ENCODE data around the gene KRT17. TPM values are rescaled to one million over a fixed set of nuclear protein-coding genes. Genes with fewer than 3 reads are reported as not detected.
"Not testable (repeated sequence)": the region's sequence is repeated elsewhere in the genome, so short reads cannot be mapped to it uniquely, and the experiment has no call there.

The KRT17 gene
- total and polyA plus RNA-seq, 5 donors from 2014 or later, result not detected

DNA sequence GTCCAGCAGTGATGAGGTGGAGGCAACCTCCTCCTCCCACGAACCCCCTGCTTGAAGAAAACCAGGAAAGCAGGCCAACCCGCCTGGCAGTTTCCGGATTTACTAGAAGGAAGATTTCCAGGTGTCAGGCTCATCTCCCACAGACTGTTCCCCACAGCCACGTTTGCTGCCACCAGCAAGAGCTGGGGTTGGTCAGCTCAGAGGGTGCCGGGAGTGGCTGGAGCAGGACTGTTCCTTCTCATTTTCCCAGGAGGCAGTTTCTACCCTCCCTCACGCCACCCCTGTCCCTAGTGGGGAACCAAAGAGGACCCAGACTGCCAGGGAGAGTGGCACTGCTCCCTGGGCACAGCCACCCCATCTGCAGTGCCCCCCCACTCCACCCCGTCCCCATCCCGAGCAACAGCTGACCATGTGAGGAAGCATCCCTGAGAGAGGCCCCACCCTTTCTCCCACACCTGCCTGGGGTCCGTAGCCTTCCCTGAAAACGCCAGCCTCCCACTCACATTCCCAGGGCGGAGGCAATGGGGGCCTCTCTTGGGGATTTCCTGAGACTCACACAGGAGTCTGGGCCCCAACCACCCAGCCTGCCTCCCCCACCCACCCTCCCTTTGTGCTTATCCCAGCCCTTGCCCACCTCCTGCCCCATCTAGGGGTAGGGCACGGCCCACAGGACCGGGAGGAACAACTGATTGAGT is 5.9 kb downstream of the KRT17 start:
- Histone ChIP-seq H3K27ac (ENCODE audit: insufficient read depth, low read length, poor library complexity, severe bottlenecking) (no peak overlapping the region), H3K36me3 (ENCODE audit: control insufficient read depth, insufficient read depth, low read length) (no peaks in the 10 kb centered on the region), H3K4me1 (ENCODE audit: control insufficient read depth, insufficient read depth, low read length, poor library complexity, severe bottlenecking) (no peaks in the 10 kb centered on the region), H3K27me3 (ENCODE audit: control insufficient read depth, insufficient read depth, low read length) (no peaks in the 10 kb centered on the region), H3K4me3 (ENCODE audit: low read depth, low read length) (no peak overlapping the region), H3K9me3 (ENCODE audit: control insufficient read depth in 2 of 2, low read length in 2 of 2) (no peaks in the 10 kb centered on the region)
- DNase-seq (no peak), ATAC-seq (ENCODE audit: low read depth in 2 of 2) (no peak)
- Mint-ChIP-seq H3K36me3 (no peaks in the 10 kb centered on the region), H3K4me1 (no peaks in the 10 kb centered on the region), H3K4me3 (no peak overlapping the region), H3K27ac (no peak overlapping the region), H3K9me3 (peaks cover 0 to 2% (median 0%) of the 10 kb centered on the region in 7 donors), H3K27me3 (peaks cover 4% of the 10 kb centered on the region)

DNA sequence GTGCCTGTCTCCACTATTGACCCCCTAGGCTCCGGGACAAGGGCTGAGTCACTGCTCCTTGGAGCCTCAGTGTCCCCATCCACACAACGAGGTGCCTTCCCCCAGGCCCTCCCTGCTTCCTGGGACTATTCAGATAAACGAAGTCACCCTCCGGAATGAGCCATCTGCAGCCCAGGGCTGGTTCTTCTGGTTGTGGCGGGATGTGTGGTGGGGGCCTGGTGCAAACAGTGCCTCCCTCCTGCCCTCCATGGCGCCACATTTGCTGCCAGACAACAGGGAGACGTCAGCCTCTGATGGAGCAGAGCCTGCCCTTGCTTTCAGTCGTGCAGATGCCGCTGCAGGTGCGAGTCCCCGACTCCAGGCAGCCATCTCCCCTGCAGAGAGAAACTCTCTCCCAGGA is 6.7 kb downstream of the KRT17 start:
- Mint-ChIP-seq H3K9me3 (peaks cover 0 to 2% (median 0%) of the 10 kb centered on the region in 7 donors), H3K27ac (no peak overlapping the region), H3K4me1 (no peaks in the 10 kb centered on the region), H3K27me3 (peaks cover 4% of the 10 kb centered on the region), H3K36me3 (no peaks in the 10 kb centered on the region), H3K4me3 (peak overlapping the region in 1 of 4 donors; percentile 51)
- DNase-seq (no peak), ATAC-seq (ENCODE audit: low read depth in 2 of 2) (no peak)
- no peaks in the 10 kb centered on the region for H3K27me3 ChIP-seq (ENCODE audit: control insufficient read depth, insufficient read depth, low read length)
- no peak overlapping the region for H3K4me3 ChIP-seq (ENCODE audit: low read depth, low read length)
- H3K36me3 ChIP-seq (ENCODE audit: control insufficient read depth, insufficient read depth, low read length), result no peaks in the 10 kb centered on the region
- H3K27ac ChIP-seq (ENCODE audit: insufficient read depth, low read length, poor library complexity, severe bottlenecking), result no peak overlapping the region
- no peaks in the 10 kb centered on the region for H3K9me3 ChIP-seq (ENCODE audit: control insufficient read depth in 2 of 2, low read length in 2 of 2)
- no peaks in the 10 kb centered on the region for H3K4me1 ChIP-seq (ENCODE audit: control insufficient read depth, insufficient read depth, low read length, poor library complexity, severe bottlenecking)

DNA sequence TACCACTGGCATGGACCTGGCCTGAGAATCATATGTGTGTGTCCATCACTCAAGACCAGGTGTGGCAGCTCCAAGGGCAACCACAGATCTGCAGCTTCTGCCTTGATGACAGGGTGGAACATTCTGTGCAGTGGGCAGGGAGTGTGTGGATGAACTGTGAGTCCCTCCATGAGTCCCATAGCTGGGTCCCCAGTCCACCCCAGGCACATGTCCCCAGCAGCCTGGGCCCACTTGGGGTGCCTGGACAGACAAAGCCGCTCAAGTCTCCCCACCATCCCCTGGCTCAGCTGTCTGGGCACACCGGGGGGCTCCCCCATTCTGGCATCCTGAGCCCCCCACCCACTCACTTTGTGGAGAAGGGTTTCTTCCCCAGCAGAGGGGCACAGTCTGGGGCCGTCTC is 7.2 kb downstream of the KRT17 start:
- H3K27ac ChIP-seq (ENCODE audit: insufficient read depth, low read length, poor library complexity, severe bottlenecking), result no peak overlapping the region
- no peaks in the 10 kb centered on the region for H3K9me3 ChIP-seq (ENCODE audit: control insufficient read depth in 2 of 2, low read length in 2 of 2)
- DNase-seq (no peak), ATAC-seq (ENCODE audit: low read depth in 2 of 2) (no peak)
- no peaks in the 10 kb centered on the region for H3K36me3 ChIP-seq (ENCODE audit: control insufficient read depth, insufficient read depth, low read length)
- Mint-ChIP-seq H3K27me3 (peaks cover 4% of the 10 kb centered on the region), H3K4me3 (peak overlapping the region in 1 of 4 donors; percentile 51), H3K27ac (no peak overlapping the region), H3K4me1 (no peaks in the 10 kb centered on the region), H3K9me3 (peaks cover 0 to 2% (median 0%) of the 10 kb centered on the region in 7 donors), H3K36me3 (no peaks in the 10 kb centered on the region)
- no peaks in the 10 kb centered on the region for H3K4me1 ChIP-seq (ENCODE audit: control insufficient read depth, insufficient read depth, low read length, poor library complexity, severe bottlenecking)
- H3K4me3 ChIP-seq (ENCODE audit: low read depth, low read length), result no peak overlapping the region
- H3K27me3 ChIP-seq (ENCODE audit: control insufficient read depth, insufficient read depth, low read length), result no peaks in the 10 kb centered on the region

DNA sequence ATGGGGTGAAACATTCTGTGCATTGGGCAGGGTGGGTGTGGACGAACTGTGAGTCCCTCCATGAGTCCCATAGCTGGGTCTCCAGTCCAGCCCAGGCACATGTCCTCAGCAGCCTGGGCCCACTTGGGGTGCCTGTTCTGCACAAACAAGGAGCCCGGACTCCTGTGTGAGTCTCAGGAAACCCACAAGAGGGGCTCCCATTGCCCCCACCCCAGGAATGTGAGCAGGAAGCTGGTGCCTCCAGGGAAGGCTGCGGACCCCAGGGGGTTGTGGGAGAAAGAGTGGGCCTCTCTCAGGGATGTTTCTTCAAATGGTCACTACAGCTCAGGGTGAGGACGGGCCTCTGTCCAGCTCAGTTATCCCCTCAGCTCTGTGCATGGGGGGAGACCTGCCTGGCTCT is 7.9 kb downstream of the KRT17 start:
- H3K9me3 Mint-ChIP-seq, result not testable (repeated sequence)

DNA sequence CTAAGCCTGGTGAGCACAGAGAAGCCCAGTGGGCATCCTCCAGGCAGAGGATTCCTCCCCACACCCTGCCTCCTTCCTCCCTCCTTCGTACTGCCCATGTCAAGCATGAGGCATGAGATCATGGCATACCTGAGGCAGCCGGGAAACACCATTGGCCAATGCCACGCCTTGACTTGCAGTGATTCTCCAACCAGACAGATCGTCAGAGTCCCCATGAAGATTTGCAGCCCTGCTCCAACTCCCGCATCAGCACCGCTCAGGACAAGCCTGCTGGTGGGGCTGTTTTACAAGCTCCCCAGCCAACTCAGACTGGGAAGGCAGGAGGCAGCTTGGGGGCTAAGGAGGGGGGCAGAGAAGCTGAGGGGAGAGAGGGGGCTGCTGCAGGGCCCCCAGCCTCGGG is 8.9 kb downstream of the KRT17 start:
- Histone ChIP-seq H3K36me3 (ENCODE audit: control insufficient read depth, insufficient read depth, low read length) (no peaks in the 10 kb centered on the region), H3K4me3 (ENCODE audit: low read depth, low read length) (no peak overlapping the region), H3K9me3 (ENCODE audit: control insufficient read depth in 2 of 2, low read length in 2 of 2) (no peaks in the 10 kb centered on the region), H3K4me1 (ENCODE audit: control insufficient read depth, insufficient read depth, low read length, poor library complexity, severe bottlenecking) (no peaks in the 10 kb centered on the region), H3K27ac (ENCODE audit: insufficient read depth, low read length, poor library complexity, severe bottlenecking) (no peak overlapping the region), H3K27me3 (ENCODE audit: control insufficient read depth, insufficient read depth, low read length) (no peaks in the 10 kb centered on the region)
- H3K4me1 Mint-ChIP-seq, result no peaks in the 10 kb centered on the region
- no peak for DNase-seq
- ATAC-seq (ENCODE audit: low read depth in 2 of 2), result no peak
- peaks cover 4% of the 10 kb centered on the region for H3K27me3 Mint-ChIP-seq
- no peaks in the 10 kb centered on the region for H3K36me3 Mint-ChIP-seq
- H3K4me3 Mint-ChIP-seq, result no peak overlapping the region
- H3K9me3 Mint-ChIP-seq, result peaks cover 0 to 2% (median 0%) of the 10 kb centered on the region in 7 donors
- no peak overlapping the region for H3K27ac Mint-ChIP-seq

More for the DNA sequence above, 7.9 kb downstream of the KRT17 start:
- H3K9me3 ChIP-seq (ENCODE audit: control insufficient read depth in 2 of 2, low read length in 2 of 2); H3K36me3 Mint-ChIP-seq; H3K36me3 ChIP-seq (ENCODE audit: control insufficient read depth, insufficient read depth, low read length); H3K4me3 Mint-ChIP-seq; H3K27me3 ChIP-seq (ENCODE audit: control insufficient read depth, insufficient read depth, low read length); ATAC-seq (ENCODE audit: low read depth in 2 of 2); H3K27ac Mint-ChIP-seq; H3K27me3 Mint-ChIP-seq; H3K27ac ChIP-seq (ENCODE audit: insufficient read depth, low read length, poor library complexity, severe bottlenecking); H3K4me1 Mint-ChIP-seq; H3K4me3 ChIP-seq (ENCODE audit: low read depth, low read length); H3K4me1 ChIP-seq (ENCODE audit: control insufficient read depth, insufficient read depth, low read length, poor library complexity, severe bottlenecking); DNase-seq: not testable (repeated sequence)

DNA sequence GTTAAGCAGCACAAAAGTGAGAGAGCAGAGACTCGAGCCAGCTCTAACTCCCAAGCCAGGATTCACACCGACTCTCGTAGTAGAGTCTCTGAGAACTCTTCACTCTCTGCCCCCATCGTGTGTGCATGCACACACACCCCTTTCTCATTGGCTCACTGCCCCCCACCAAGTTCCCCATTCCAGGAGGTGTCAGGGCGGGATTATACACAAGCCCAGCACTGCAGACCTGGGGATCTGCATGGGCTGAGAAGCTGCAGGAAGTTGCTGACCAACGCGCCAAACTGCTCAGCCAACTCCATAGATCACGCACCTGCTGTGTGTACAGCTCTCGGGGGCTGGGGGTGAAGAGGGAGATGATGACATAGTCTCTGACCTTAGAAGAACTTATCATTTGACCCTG is 9.6 kb downstream of the KRT17 start:
- H3K4me3 Mint-ChIP-seq; H3K4me3 ChIP-seq (ENCODE audit: low read depth, low read length); H3K9me3 Mint-ChIP-seq; H3K27ac Mint-ChIP-seq; H3K9me3 ChIP-seq (ENCODE audit: control insufficient read depth in 2 of 2, low read length in 2 of 2); DNase-seq; ATAC-seq (ENCODE audit: low read depth in 2 of 2); H3K27me3 ChIP-seq (ENCODE audit: control insufficient read depth, insufficient read depth, low read length); H3K4me1 ChIP-seq (ENCODE audit: control insufficient read depth, insufficient read depth, low read length, poor library complexity, severe bottlenecking); H3K27ac ChIP-seq (ENCODE audit: insufficient read depth, low read length, poor library complexity, severe bottlenecking); H3K4me1 Mint-ChIP-seq; H3K36me3 Mint-ChIP-seq; H3K27me3 Mint-ChIP-seq; H3K36me3 ChIP-seq (ENCODE audit: control insufficient read depth, insufficient read depth, low read length): not testable (repeated sequence)

DNA sequence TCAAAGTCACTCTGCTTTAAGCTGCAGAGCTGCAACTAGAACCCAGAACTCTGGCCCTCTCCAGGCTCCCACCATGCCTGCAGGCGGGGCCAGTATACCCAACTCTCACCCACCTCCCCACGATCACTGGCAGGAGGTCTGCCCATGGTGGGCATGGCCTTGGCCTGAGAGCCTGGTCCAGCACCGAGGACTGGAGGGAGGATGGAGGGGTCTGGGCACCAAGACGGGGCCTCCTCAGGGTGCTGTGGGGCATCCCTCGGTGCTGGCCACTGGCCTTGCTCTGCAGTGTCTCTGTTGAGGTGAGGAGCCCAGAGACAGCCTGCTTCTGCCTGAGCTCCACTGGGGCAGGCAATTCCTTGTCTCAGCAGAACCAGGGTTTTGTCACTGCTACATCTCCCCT is 10.3 kb downstream of the KRT17 start:
- Histone ChIP-seq H3K4me3 (ENCODE audit: low read depth, low read length) (no peak overlapping the region), H3K27me3 (ENCODE audit: control insufficient read depth, insufficient read depth, low read length) (no peaks in the 10 kb centered on the region), H3K9me3 (ENCODE audit: control insufficient read depth in 2 of 2, low read length in 2 of 2) (no peaks in the 10 kb centered on the region), H3K36me3 (ENCODE audit: control insufficient read depth, insufficient read depth, low read length) (no peaks in the 10 kb centered on the region), H3K4me1 (ENCODE audit: control insufficient read depth, insufficient read depth, low read length, poor library complexity, severe bottlenecking) (no peaks in the 10 kb centered on the region), H3K27ac (ENCODE audit: insufficient read depth, low read length, poor library complexity, severe bottlenecking) (no peak overlapping the region)
- Mint-ChIP-seq H3K27me3 (peaks cover 4% of the 10 kb centered on the region), H3K27ac (no peak overlapping the region), H3K4me3 (no peak overlapping the region), H3K36me3 (no peaks in the 10 kb centered on the region), H3K4me1 (no peaks in the 10 kb centered on the region), H3K9me3 (no peaks in the 10 kb centered on the region)
- DNase-seq (no peak), ATAC-seq (ENCODE audit: low read depth in 2 of 2) (no peak)

DNA sequence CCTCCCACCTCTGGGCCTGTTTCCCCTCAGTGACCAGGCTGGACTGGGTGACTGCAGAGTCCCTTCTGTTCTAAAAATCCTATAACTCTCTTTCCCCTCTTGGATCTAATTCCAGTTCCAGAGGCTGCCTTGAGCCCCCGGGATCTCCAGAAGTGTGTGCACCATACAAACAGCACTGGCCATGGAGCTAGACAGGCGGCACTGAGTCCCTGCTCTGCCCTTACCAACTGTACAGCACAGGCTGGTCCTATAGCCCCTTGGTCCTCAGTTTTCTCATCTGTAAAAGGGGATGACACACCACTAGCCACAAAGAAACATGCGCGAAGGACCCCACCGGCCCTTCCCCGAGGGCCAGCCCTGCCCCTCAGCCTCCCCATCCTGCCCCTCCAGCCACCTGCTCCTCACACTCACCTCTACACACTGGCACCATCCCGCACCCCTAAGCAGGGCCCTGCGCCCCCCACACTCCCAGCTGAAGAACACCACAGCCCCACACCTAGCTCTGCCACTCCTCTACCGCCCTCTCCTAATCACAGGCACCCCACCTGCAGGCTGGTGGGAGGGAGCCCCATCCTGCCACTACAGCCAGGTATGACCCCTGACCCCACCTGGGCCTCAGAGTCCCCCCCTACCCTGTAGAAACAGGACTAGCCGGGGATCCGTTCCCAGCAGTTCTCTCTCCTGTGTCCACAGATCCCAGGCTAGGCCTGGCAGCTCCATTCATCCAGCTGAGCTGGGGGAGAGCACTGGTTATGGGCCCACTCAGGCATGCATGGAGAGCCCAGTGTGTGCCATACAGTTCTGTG is 10.9 kb downstream of the KRT17 start:
- H3K4me1 ChIP-seq (ENCODE audit: control insufficient read depth, insufficient read depth, low read length, poor library complexity, severe bottlenecking), result no peaks in the 10 kb centered on the region
- no peaks in the 10 kb centered on the region for H3K36me3 ChIP-seq (ENCODE audit: control insufficient read depth, insufficient read depth, low read length)
- H3K9me3 Mint-ChIP-seq, result no peaks in the 10 kb centered on the region
- H3K4me3 Mint-ChIP-seq, result no peak overlapping the region
- ATAC-seq (ENCODE audit: low read depth in 2 of 2), result no peak
- DNase-seq, result no peak
- no peaks in the 10 kb centered on the region for H3K36me3 Mint-ChIP-seq
- peaks cover 4% of the 10 kb centered on the region for H3K27me3 Mint-ChIP-seq
- no peaks in the 10 kb centered on the region for H3K4me1 Mint-ChIP-seq
- H3K27ac ChIP-seq (ENCODE audit: insufficient read depth, low read length, poor library complexity, severe bottlenecking), result no peak overlapping the region
- H3K27me3 ChIP-seq (ENCODE audit: control insufficient read depth, insufficient read depth, low read length), result no peaks in the 10 kb centered on the region
- H3K4me3 ChIP-seq (ENCODE audit: low read depth, low read length), result no peak overlapping the region
- no peak overlapping the region for H3K27ac Mint-ChIP-seq
- no peaks in the 10 kb centered on the region for H3K9me3 ChIP-seq (ENCODE audit: control insufficient read depth in 2 of 2, low read length in 2 of 2)
